NCI-H1417 treated with DMSO at 0.1 percent for 48 hours (cell line): ENCODE data around the gene PLK3.
"Not testable (repeated sequence)": the region's sequence is repeated elsewhere in the genome, so short reads cannot be mapped to it uniquely, and the experiment has no call there.

Experiments
- DNase-seq: peaks from one replicate; lab custom pipeline; 2025; lab: John Stamatoyannopoulos, UW

Gene PLK3

GRCh38 chr1:44787506-44787905 lies 12.7 kb upstream of the PLK3 start:
- DNase-seq = no peak

DNA sequence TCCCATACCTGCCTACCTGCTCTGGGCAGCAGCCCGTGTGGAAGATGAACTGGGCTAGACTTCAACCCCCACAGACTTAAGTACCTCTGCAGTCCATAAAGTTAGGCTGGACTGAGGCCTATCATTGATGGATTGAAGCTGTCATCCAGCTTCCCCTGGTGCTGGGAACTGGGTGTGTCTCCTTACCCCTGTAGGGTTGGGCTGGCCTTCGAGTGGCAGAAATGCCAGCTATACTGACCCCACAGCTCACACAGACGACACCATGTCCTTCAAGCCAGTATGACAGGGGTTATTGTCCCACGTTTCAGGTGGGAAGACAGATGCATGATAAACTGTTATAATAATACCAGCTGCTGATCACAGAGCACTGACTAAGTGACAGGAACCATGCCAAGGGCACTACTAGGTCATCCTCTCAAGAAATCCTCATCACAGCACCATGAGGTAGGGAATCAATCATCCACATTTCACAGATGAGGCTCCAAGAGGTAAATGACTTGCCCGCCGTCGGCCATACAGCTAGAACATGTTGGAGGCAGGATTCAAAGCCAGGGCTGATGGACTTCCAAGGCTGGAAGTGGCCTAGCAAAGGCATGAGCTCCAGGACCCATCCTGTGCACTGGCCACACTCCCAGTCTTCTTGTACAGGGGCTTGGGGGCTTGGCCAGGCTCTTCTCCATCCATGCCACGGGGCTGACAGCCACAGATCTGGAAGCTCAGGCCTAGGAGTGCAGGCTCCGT lies 11.9 kb upstream of the PLK3 start, which contains the start of gene BEST4:
BEST4 (minus strand) TSS at position 51 of the 741 bp plus-strand sequence. CDS start 465 bp downstream, outside the sequence.
- DNase-seq = no peak

GRCh38 chr1:44790968-44791801 lies 9.0 kb upstream of the PLK3 start:
- DNase-seq = no peak

DNA sequence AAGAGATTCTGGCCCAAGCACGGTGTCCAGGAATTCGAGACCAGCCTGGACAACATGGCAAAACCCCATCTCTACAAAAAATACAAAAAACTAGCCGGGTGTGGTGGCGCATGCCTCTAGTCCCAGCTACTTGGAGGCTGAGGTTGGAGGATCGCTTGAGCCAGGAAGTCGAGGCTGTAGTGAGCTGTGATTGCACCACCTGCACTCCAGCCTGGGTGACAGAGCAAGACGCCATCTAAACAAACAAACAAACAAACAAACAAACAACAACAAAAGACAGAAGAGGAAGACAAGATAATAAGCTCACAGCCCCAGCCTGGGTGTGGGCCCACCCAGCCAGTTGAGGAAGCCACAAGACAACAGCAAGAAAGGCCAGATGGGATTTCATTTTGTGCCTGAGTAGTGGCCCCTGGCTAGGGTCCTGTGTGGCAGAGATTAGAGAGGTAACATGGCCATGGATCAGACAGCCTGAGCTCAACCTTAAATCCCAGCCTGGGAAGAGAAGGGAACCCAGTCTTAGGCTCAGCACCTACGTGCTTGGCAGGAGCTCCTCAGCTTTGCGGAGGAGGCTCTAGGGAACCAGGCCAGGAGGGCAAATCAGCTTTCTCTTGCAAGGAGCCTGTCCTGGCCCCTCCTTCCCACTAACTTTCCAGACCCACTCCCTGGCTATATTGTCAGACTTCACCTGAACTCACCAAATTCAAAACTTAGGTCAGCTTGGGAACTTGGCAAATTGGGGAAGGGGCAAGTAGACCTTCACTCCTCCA lies 7.3 kb upstream of the PLK3 start:
- DNase-seq = no peak

- DNase-seq = not testable (repeated sequence)
Observed at GRCh38 chr1:44797886-44798285, 2.3 kb upstream of the PLK3 start.

DNA sequence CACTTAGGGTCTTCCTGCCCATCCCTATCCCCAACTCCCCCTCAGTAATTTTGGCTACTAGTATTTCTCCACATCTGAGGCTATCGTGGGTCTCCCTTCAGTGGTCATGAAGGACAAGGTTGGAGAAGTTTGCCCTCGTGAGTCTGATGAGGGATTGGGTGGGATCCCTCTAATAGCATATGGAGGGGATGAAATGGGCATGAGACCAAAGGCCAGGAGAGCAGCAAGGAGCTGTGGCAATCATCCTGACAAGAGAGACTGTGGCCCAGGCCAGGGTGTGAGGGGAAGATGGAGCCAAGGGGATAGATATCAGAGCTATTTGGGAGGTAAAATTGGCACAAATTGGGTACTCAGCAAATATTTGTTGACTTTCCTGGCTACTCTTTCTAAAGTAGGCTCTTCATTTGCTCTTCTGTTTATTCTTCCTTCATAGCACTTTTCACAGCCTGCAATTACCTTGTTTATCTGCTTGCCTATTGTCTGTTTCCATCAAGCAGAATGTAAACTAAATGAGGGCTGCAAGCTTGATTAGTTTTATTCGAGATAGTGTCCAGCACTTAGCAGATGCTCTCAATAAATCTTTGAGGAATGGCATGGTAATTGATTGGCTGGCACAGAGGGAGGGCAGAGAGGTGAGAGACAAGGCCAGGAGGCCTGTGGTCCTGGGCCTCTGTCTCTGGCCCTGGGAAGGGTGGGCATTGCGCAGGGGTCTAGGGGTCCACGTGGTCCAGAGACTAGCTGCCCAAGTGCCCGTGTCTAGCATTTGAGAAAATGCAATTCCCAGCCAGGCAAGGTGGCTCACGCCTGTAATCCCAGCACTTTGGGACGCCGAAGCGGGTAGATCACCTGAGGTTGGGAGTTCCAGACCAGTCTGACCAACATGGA lies 1.5 kb upstream of the PLK3 start:
- peak; percentile 25 for DNase-seq

DNA sequence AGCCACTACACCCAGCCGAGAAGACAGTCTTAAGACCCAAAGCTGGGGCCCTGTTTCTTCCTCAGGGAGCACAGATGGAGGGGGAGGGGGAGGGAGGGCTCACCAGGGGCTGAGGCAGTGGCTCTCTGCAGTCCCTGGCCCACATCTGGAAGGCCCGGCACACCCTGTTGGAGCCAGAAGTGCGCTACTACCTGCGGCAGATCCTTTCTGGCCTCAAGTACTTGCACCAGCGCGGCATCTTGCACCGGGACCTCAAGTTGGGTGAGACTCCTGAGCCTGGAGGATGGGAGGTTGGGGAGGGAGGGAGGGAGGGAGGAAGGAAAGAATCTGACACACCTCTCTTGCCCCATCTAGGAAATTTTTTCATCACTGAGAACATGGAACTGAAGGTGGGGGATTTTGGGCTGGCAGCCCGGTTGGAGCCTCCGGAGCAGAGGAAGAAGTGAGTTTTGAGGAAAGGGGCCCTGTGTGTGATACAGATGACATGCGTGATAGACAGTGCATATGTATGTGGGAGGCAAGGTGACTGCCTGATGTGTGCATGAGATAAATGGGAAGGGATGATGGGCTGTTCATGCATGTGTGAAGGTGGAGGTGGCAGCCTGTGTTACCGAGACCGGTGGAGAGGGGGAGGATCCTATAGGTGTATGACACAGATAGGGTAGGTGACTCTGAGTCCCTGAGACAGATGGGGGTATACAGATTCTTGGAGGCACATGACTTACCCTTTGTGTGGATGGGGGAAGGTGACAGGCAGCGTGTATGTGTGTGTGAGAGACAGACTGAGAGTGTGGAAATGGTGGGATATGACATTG lies 1.5 kb downstream of the PLK3 start:
- no peak for DNase-seq

DNA sequence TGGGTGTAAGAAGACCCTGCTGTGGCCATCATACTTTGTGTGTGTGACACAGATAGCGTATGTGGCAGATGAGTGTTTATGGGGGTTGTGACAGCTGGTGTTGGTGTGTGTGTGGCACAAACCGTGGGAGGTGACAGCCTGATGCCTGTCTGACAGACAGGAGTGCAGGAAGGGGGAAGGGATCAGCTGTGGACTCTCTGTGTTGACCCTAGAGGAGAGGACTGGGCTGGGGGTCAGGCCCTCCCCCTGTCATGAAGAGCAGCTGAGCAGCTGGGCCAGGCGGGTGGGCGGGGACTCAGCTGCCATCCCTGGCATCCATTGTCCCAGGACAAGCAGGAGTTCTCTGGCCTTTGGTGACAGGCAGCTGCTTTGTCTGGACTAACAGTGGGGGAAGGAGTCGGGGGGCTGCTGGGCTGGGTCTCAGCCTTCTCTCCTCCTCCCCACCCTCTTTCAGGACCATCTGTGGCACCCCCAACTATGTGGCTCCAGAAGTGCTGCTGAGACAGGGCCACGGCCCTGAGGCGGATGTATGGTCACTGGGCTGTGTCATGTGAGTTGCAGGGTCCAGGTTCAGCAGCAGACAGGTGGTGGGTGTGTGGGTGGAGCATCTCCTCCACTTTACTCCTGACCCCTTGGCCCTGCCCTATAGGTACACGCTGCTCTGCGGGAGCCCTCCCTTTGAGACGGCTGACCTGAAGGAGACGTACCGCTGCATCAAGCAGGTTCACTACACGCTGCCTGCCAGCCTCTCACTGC lies 2.3 kb downstream of the PLK3 start:
- no peak for DNase-seq

DNA sequence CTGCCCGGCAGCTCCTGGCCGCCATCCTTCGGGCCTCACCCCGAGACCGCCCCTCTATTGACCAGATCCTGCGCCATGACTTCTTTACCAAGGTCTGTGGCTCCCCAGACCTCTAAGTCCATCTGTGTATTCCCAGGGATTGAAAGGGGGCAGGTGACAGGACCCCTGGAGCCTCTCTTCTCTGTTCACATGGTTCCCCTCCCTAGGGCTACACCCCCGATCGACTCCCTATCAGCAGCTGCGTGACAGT lies 2.8 kb downstream of the PLK3 start:
- no peak for DNase-seq

DNA sequence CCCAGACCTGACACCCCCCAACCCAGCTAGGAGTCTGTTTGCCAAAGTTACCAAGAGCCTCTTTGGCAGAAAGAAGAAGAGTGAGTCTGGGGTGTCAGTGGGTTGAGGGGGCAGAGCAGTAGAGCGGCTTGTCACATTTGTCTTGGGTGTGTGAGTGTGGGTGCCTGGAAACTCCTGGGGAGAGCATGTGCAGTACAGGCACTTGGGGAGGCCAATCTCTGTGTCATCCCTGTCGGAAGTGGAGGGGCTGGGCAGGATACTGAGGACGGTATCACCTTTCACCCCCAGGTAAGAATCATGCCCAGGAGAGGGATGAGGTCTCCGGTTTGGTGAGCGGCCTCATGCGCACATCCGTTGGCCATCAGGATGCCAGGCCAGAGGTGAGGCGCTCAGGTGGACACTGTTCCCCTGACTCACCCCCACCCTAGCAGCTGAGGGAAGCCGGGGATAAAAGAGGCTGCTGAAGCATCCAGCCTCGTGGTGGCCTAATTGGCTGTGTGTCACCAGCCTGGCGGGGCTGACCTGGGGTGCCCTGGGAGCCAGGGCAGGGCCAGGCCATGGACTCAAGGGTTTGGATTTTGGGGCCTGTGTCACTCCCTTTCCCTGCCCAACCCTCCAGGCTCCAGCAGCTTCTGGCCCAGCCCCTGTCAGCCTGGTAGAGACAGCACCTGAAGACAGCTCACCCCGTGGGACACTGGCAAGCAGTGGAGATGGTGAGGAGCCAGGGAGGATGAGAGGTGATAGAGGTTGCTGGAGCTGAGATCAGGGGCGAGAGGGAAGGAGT lies 3.3 kb downstream of the PLK3 start:
- DNase-seq = no peak

DNA sequence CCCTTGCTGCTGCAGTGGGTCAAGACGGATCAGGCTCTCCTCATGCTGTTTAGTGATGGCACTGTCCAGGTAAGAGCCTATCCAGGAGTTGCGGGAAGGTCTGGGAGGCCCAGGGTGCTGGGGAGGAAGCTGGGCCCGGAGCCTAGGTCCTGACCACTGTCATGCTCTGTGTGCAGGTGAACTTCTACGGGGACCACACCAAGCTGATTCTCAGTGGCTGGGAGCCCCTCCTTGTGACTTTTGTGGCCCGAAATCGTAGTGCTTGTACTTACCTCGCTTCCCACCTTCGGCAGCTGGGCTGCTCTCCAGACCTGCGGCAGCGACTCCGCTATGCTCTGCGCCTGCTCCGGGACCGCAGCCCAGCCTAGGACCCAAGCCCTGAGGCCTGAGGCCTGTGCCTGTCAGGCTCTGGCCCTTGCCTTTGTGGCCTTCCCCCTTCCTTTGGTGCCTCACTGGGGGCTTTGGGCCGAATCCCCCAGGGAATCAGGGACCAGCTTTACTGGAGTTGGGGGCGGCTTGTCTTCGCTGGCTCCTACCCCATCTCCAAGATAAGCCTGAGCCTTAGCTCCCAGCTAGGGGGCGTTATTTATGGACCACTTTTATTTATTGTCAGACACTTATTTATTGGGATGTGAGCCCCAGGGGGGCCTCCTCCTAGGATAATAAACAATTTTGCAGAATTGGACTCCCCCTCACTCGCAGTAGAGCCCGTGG lies 5.3 kb downstream of the PLK3 start:
- DNase-seq = no peak

DNA sequence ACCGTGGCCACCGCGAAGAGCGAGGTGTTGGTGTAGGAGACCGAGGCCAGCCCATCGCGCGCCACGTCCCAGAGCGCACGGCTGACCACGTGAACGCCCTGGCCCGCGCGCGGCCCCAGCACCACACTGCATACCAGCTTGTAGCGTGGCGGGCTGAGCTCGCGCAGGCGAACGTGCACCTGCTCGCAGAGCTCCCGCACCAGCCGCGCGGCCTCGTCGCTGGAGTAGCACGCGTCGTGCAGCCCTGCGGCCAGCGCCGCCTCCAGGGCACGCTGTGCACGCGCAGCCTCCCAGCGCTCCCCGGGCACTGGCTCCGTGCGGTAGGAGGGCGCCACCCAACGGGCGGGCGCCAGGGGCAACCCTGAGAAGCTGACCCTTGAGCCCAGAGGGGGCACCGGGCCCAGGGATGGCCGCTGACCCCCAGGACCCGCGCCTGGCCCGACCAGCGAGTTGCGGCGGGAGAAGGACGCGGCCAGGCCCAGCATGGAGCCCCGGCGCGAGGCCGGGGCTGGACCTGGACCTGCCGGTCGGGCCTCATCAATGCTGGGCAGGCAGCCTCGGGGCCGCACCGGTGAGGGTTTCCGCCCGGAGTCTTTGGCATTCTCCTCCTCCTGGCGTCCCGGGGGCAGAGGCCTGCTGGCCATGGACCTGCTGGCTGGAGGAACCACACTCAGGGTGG lies 6.0 kb downstream of the PLK3 start:
- no peak for DNase-seq

GRCh38 chr1:44806704-44807363 lies 6.7 kb downstream of the PLK3 start, which contains the start of gene DYNLT4:
DYNLT4 (minus strand) TSS chr1:44807351; CDS start chr1:44806668, 683 bp downstream.
- no peak for DNase-seq

GRCh38 chr1:44807364-44808062 lies 7.3 kb downstream of the PLK3 start:
- peak; percentile 28 for DNase-seq

GRCh38 chr1:44808063-44808937 lies 8.1 kb downstream of the PLK3 start, which contains the start of gene BTBD19:
BTBD19 (plus strand) TSS chr1:44808523; CDS start chr1:44808821, 298 bp downstream.
- no peak for DNase-seq
